Femur (tissue), 1 donor: Measurements from ENCODE around the gene BIRC5.

Source experiments
- DNase-seq: peaks from one replicate; pipeline ENCODE4 v3.0.0-alpha.2; 2017

Gene BIRC5

GRCh38 chr17:78226055-78226758, 12.2 kb downstream of the BIRC5 start:
- no peak for DNase-seq

- DNase-seq: peak; percentile 21
Observed at GRCh38 chr17:78226759-78227454, 12.9 kb downstream of the BIRC5 start.

- peak; percentile 37 for DNase-seq
Observed at GRCh38 chr17:78227455-78227916, 13.4 kb downstream of the BIRC5 start.

GRCh38 chr17:78228176-78228575, 14.1 kb downstream of the BIRC5 start:
- DNase-seq: no peak

GRCh38 chr17:78230252-78230962, 16.4 kb downstream of the BIRC5 start:
- DNase-seq: no peak

- DNase-seq: no peak
Observed at GRCh38 chr17:78230996-78231935, 17.2 kb downstream of the BIRC5 start, which contains the start of gene TMEM235. Gene TMEM235 (plus strand): TSS chr17:78231631. CDS start chr17:78232024, 393 bp downstream.

GRCh38 chr17:78231991-78232858, 18.2 kb downstream of the BIRC5 start:
- DNase-seq: peak; percentile 21

- no peak for DNase-seq
Observed at GRCh38 chr17:78232859-78233173, 18.8 kb downstream of the BIRC5 start.

GRCh38 chr17:78233678-78234077, 19.6 kb downstream of the BIRC5 start:
- peak; percentile 15 for DNase-seq

- peak; percentile 16 for DNase-seq
Observed at GRCh38 chr17:78234261-78234865, 20.3 kb downstream of the BIRC5 start.

GRCh38 chr17:78235022-78235421, 21.0 kb downstream of the BIRC5 start:
- DNase-seq: peak; percentile 76

- no peak for DNase-seq
Observed at GRCh38 chr17:78235885-78236284, 21.8 kb downstream of the BIRC5 start.

- DNase-seq: peak; percentile 28
Observed at GRCh38 chr17:78236362-78237127, 22.5 kb downstream of the BIRC5 start.

GRCh38 chr17:78237401-78238012, 23.5 kb downstream of the BIRC5 start:
- DNase-seq: peak; percentile 82

- peak; percentile 16 for DNase-seq
Observed at GRCh38 chr17:78238823-78239488, 24.9 kb downstream of the BIRC5 start.

- DNase-seq: peak; percentile 18
Observed at GRCh38 chr17:78239489-78239931, 25.5 kb downstream of the BIRC5 start.

- no peak for DNase-seq
Observed at GRCh38 chr17:78240012-78240655, 26.1 kb downstream of the BIRC5 start.

- peak; percentile 17 for DNase-seq
Observed at GRCh38 chr17:78240839-78241238, 26.8 kb downstream of the BIRC5 start.
